GM19395 (cell line): ENCODE results near the gene PPP1R10.
"Not testable (repeated sequence)": the region's sequence is repeated elsewhere in the genome, so short reads cannot be mapped to it uniquely, and the experiment has no call there.

Experiments
- ATAC-seq: cut with Tn5 transposase; IDR thresholded peaks from one replicate; pipeline ENCODE4 v1.9.1; 2021; ENCODE audit warnings: mild to moderate bottlenecking, moderate library complexity; ENCODE audit not compliant: unreplicated experiment

PPP1R10 gene

GRCh38 chr6:30599625-30600324 is 17.3 kb downstream of the PPP1R10 start:
- no peak for ATAC-seq

DNA sequence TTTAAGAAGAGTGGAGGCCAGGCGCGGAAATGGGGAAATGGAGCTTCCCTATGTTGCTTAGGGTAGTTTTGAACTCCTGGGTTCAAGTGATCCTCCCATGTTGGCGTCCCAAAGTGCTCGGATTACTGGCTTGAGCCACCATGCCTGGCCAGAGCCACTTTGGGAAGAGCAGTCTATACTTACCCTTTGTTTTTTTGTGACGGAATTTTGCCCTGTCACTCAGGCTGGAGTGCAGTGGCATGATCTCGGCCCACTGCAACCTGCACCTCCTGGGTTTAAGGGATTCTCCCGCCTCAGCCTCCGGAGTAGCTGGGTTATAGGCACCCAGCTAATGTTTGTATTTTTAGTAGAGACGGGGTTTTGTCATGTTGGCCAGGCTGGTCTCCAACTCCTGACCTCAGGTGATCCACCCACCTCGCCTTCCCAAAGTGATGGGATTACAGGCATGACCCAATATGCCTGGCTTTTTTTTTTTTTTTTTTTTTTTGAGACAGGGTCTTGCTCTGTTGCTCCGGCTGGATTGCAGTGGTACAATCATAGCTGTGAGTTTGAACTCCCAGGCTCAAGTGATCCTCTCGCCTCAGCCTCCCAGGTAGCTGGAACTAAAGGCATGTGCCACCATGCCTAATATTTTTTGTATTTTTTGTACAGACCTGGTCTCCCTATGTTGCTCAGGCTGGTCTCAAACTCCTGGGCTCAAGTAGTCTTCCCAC is 18.0 kb downstream of the PPP1R10 start:
- ATAC-seq = no peak

- ATAC-seq = not testable (repeated sequence)
These were observed 19.5 kb downstream of the PPP1R10 start for GRCh38 chr6:30597315-30598144.

DNA sequence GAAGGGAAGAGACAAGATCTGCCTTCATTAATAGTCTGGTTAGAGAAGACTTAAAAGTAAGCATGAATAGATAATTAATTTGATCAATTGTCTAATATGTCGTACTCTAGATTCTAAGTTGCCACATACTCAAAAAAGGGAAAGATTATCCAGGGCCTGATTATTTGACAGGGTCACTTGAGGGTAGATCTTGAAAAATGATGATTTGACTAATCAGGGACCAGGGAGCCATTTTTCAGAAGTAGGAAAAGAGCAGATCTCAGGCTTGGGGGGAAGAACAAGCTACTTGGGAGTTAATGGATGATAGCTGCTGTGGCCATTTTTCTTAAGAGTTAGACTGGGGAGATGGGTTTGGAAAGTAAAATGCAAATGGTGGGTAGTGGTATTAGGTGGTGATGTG is 24.8 kb downstream of the PPP1R10 start:
- ATAC-seq = no peak

- ATAC-seq = no peak
These were observed 26.0 kb downstream of the PPP1R10 start for GRCh38 chr6:30591008-30591407.

DNA sequence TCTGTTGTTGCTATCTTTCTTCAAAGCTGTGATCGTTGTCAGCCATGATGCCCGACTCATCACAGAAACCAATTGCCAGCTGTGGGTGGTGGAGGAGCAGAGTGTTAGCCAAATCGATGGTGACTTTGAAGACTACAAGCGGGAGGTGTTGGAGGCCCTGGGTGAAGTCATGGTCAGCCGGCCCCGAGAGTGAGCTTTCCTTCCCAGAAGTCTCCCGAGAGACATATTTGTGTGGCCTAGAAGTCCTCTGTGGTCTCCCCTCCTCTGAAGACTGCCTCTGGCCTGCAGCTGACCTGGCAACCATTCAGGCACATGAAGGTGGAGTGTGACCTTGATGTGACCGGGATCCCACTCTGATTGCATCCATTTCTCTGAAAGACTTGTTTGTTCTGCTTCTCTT is 26.5 kb downstream of the PPP1R10 start:
- no peak for ATAC-seq

- ATAC-seq = no peak
These were observed 27.2 kb downstream of the PPP1R10 start for GRCh38 chr6:30589754-30590358.

GRCh38 chr6:30583921-30584320 is 33.1 kb downstream of the PPP1R10 start:
- no peak for ATAC-seq

DNA sequence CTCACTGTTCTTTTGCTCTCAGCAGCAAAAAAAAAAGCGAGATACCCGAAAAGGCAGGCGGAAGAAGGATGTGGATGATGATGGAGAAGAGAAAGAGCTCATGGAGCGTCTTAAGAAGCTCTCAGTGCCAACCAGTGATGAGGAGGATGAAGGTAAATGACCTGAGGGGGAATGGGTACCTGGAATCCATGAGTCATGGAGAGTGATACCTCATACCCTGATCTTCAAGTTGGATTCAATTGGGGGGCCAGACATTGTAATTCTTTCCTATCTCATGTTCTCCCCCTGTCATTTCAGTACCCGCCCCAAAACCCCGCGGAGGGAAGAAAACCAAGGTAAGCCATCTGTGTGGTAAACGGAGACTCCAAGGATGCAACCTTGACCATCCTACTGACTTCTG is 39.0 kb downstream of the PPP1R10 start:
- no peak for ATAC-seq

DNA sequence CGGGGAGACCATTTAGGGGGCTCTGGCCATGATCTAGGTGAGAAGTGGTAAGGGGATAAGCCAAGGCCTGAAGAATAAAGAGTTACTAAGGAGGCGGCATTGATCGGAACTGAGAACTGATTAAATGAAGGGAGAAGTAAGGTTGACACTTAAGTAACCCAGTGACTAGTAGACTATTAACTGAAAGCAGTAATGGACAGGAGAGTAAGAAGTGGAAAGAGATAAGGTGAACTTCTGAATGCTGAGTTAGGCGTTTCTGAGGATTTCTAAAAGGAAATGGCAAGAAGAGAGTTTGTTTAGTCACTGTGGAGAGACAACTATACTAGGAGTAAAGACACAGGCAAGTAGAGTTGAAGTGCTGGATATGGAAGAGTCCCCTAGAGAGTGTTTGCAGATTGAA is 43.9 kb downstream of the PPP1R10 start:
- ATAC-seq = no peak

GRCh38 chr6:30572148-30572547 is 44.9 kb downstream of the PPP1R10 start:
- ATAC-seq = no peak

GRCh38 chr6:30571762-30572082 is 45.3 kb downstream of the PPP1R10 start:
- no peak for ATAC-seq

DNA sequence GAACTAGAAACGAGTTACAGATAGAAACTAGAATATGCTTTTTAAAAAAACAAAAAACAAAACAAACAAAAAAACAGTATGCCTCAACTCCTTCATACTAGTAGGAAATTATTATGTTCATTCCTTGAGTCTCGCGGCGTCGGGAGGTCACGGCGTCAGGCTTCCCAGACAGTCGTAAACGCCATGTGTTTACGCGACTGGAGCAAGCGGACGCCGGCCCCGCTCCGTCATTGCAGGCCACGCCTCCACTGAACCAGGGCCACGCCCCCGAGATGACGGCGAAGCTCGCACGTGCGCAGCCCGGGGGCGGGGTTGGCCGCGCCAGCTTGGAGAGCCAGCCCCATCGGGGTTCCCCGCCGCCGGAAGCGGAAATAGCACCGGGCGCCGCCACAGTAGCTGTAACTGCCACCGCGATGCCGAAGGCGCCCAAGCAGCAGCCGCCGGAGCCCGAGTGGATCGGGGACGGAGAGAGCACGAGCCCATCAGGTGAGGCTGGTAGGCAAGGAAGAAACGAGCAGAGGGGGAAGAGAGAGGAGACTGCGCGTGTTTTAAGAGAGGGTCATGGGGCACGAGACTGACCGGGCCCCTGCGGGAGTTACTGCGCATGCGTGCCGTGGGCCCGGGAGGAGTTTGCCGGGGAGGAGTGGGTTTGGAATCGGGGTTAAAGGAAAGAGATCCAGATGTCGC is 45.8 kb downstream of the PPP1R10 start, which contains the start of gene ABCF1:
ABCF1 (plus strand) TSS at position 368 of the 687 bp plus-strand sequence; CDS start at position 414, 46 bp downstream.
- ATAC-seq = peak; percentile 89

- ATAC-seq = peak; percentile 29
These were observed 46.3 kb downstream of the PPP1R10 start for GRCh38 chr6:30570740-30571074.

GRCh38 chr6:30570263-30570662 is 46.8 kb downstream of the PPP1R10 start:
- no peak for ATAC-seq

- ATAC-seq = no peak
These were observed 48.8 kb downstream of the PPP1R10 start for GRCh38 chr6:30568245-30568644.

DNA sequence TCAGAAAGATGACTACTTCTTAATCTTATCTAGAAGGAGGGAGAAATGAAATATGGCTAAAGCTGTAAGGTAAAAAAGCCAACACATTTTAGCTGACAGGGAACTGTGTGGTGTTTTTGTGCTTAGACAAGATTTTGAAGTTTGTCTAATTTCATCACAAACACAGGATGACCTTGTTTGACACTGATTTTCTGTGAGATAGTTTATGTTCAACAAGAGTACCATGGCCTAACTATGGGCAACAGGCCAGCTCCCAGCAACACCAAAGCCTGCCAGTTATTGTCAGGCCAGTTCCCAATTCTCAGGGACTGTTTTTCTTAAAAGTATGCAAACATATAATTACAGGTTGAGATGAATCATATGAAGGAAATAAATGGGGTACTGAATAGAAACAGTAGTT is 51.3 kb downstream of the PPP1R10 start:
- no peak for ATAC-seq

DNA sequence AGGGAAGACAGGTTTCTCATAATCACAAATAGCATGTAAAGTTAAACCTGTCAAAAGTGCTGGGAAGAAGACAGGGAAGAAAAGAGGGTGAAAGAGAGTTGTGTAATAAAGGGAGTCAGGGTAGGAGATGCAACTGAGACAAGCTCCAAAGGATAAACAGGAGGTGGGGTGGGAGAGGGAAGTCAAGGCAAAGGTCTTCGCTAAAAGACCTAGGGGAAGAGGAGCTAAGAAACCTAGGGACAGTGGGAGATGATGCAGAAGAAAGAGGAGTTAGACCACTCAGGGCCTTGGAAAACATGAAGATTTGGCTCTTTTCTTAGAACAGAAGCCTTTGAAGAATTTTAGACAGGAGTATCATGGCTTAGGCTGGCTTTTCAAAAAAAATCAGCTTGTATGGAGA is 52.9 kb downstream of the PPP1R10 start:
- no peak for ATAC-seq

DNA sequence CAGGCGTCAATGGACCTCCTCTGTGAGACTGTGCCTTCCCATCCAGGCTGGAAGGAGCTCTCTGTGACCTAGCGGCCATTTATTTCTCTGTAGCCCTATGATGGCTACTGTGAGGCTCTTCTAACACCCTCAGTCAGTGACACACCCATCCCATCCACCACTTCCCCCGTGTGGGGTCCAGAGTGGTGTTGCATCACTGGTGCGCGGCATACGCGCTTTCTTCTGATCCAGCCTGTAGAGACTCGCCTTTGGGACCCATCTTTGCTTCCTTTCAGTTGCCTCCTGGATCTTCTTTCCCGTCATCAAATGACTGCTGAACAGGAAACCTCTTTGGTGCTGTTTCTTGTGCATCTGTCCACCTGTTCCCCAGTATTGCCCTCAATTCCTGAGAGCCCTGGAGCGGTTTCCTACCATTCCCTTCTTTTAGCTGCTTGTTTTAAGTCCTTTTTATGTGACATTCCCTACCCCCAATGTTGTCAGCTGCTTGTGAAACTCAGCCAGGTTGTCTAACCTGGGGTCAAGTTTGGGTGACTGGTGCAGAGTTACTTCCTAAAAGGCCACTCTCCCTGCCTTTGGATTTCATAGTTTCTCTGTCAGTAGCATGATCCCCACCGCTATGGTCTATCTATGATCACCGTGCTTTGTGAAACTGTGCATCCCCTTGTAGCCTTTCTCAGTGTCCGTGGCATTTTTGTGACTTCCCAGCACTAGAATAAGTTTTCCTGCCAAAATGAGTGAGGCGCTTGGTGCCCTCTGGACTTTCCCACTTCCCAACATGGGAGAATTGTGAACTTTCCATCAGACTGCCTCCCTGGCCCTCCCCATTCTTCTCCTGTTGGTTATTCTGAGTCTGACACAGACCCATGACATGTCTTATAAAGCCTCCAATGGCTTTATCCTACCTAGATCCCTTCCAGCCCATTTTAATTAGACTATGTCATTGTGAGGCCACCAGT is 54.3 kb downstream of the PPP1R10 start:
- ATAC-seq = no peak

DNA sequence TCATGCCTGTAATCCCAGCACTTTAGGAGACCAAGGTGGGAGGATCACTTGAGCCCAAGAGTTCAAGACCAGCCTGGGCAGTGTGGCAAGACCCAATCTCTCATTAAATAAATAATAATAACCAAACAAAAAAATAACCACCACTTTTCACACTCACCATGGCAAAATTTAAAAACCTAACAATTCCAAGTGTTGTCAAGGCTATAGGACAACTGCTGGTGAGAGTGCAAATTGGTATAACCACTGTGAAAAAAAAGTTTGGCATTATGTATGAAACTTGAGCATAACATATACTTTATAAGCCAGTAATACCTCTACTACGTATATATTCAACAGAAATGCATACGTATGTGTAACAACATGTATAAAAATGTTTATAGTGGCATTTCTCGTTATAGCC is 56.1 kb downstream of the PPP1R10 start:
- ATAC-seq = no peak
